Keratinocyte (primary cell): ENCODE data around the gene KRT6C.

ENCODE experiments used
- CTCF ChIP-seq, 3 experiments: IDR thresholded peaks in 1 of 3; conservative IDR thresholded peaks in 1 of 3; optimal IDR thresholded peaks in 1 of 3; 2 replicates in 2 of 3; 3 replicates in 1 of 3; pipeline versions ENCODE3 to v1.5.1; 2011; ENCODE audit warnings: low read length in 3 of 3, mild to moderate bottlenecking in 3 of 3, moderate library complexity in 2 of 3, control low read depth in 1 of 3, inconsistent platforms in 1 of 3; ENCODE audit not compliant: insufficient read depth in 2 of 3; ENCODE audit errors: extremely low read depth in 1 of 3
- EZH2 ChIP-seq: IDR thresholded peaks from one replicate; pipeline ENCODE4 v1.6.1; 2012; ENCODE audit warnings: inconsistent platforms, mild to moderate bottlenecking, low read length, moderate library complexity

- no peak for TF ChIP-seq CTCF (optimal IDR thresholded peaks at IDR 0.05 in 1 of 3, IDR thresholded peaks at IDR 0.05 in 1 of 3, conservative IDR thresholded peaks at IDR 0.05 in 1 of 3; ENCODE audit: extremely low read depth in 1 of 3, insufficient read depth in 2 of 3, low read length in 3 of 3)
- TF ChIP-seq EZH2 = no peak
These were observed 22.4 kb upstream of the KRT6C start for GRCh38 chr12:52496054-52496453.
